GM10847 (cell line): ENCODE results near the gene WFDC5.

Experiments used
- POLR2A ChIP-seq: IDR thresholded peaks from 2 replicates; pipeline ENCODE4 v1.6.1; 2011; ENCODE audit not compliant: insufficient read length; ENCODE audit errors: extremely low read depth

Gene WFDC5, protein sequence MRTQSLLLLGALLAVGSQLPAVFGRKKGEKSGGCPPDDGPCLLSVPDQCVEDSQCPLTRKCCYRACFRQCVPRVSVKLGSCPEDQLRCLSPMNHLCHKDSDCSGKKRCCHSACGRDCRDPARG

GRCh38 chr20:45114465-45115385, at the start of gene WFDC5:
Gene WFDC5, minus strand, starts transcription at chr20:45115174. Its CDS starts 91 bp downstream, at chr20:45115083.
- no peak for TF ChIP-seq POLR2A

DNA sequence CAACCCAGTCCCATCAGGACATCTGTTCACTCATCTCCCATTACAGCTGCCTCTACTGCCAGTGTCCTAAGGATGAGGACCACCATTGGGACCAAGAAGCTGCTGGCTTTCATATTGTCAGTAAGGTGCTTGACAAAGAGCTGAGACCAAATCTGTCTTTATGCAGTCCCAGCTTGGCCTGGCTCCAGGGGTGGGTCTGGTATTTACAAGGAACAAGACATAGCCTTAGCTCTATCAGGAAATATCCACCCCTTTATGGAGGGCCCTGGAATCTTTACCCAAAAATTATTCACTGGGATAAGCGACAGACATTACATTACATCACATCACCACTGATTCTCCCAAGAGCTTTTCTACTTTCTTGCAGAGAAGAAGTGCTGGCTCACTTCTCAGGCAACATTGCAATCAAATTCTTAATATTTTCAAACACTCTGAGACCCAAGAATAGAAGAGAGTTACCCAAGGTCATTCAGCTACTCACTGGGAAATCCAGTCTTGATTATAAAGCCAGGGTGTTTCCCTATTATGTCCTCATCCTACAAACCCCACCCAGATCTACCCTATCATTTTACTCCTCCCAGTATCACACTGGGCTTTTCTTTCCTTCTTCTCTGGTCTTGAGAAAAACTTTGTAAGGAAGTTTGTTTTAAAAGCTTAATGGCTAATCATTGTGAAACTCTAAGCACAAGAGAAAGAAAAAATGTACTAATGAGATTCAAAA, 48.3 kb upstream of the WFDC5 start:
- TF ChIP-seq POLR2A, result no peak

DNA sequence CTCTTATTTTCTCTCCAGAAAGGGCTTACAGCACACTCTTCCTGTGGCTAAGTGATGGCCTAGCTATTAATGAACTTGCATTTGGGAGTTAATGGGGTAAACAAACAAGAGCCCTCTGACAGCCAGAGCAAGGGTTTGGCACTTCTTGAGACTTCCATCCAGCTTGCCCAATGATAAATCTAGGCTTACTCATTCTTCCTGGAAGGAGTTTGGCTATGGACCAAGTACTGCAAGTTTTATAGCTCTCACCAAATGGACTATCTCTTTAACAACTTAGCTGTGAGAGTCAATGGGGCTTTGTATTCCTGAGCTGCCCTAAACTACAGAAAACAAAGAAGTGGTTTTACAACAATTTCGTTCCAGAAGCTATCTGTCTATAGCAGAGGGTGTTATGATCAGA, 43.0 kb upstream of the WFDC5 start:
- TF ChIP-seq POLR2A, result no peak

DNA sequence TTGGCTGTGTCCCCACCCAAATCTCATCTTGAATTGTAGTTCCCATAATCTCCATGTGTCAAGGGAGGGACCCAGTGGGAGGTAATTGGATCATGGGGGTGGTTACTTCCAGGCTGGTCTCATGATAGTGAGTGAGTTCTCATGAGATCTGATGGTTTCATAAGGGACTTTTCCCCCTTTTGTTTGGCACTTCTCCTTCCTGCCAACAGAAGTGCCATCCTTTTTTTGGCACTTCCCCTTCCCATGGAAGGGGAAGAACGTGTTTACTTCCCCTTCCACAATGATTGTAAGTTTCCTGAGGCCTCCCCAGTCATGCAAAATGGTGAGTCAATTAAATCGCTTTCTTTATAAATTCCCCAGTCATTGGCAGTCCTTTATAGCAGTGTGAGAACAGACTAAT, 41.7 kb upstream of the WFDC5 start:
- TF ChIP-seq POLR2A, result no peak

DNA sequence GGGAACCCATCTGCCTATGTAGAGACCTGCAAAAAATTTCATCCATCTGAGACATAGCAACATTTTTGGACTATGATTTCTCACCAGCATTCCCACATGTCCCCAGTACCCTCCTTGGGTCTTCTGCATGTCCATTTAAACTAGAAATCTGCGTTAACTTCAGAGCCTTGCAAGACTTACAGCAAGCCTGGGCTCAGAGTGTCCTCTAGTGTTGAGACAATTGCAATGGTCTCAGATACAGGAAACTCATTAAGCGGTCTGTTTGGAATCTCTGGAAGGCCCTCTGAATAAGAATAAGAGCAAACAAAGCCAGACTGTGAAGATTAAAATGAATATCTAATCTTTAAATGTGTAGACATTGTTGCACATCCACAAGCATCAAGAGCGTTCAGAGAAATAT, 39.2 kb upstream of the WFDC5 start:
- TF ChIP-seq POLR2A, result no peak

- TF ChIP-seq POLR2A, result no peak
These were observed 38.8 kb upstream of the WFDC5 start for GRCh38 chr20:45153752-45154151.

GRCh38 chr20:45153147-45153546, 38.2 kb upstream of the WFDC5 start:
- no peak for TF ChIP-seq POLR2A

DNA sequence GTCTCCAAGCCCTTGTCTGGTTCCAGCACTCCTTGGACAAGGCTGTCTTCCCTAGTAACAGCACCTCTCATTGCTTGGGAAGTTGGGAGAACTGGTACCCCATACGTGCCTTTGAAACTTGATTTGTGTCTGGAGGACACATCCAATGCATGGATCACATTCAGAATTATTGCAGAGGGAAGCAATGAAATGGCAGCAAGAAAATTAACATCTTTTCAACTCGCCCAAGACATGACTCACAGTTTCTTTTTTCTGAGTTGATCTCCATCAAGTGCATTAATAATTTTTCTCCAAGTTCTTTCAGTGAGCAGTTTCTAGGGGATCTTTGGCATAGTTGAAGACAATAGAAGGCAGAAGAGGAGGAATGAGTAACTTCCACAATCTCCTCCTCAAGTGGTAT, 37.4 kb upstream of the WFDC5 start:
- TF ChIP-seq POLR2A, result no peak

DNA sequence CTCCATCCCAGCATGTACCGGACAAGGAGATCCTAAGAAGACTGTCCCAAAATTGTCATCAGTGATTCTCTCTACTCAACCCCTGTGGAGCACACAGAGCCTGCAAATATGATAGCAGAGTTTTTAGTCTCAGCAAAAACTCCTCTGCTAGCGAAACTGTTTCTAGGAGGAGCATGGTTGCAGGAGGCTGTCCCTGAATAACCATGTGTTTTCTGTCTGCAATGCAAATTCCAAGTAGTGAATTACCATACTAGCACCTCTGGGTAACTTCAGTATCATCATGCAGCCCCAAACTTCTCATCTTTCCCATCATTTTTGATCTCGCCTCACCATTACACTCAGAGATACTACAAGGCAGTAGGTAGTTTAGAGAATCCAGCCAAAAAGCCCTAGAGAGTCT, 34.1 kb upstream of the WFDC5 start:
- no peak for TF ChIP-seq POLR2A

DNA sequence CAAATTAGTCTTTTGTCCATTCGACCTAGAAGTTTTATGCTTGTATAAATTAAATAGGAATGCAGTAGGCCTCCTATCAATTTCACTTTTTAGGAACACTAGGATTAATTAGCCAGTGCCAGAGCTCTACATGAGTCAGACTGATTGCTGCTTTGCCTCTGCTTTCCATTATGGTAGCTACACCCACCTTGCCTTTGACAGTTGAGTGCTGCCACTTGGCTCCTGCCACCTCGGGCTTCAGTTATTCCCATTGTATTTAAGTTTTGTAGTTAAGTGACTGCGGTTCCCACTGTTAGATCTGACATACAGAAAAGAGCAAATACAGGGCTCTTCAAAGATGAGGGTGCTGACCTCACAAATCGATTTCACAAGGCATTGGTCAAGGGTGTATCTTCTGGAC, 25.9 kb upstream of the WFDC5 start:
- TF ChIP-seq POLR2A, result no peak

DNA sequence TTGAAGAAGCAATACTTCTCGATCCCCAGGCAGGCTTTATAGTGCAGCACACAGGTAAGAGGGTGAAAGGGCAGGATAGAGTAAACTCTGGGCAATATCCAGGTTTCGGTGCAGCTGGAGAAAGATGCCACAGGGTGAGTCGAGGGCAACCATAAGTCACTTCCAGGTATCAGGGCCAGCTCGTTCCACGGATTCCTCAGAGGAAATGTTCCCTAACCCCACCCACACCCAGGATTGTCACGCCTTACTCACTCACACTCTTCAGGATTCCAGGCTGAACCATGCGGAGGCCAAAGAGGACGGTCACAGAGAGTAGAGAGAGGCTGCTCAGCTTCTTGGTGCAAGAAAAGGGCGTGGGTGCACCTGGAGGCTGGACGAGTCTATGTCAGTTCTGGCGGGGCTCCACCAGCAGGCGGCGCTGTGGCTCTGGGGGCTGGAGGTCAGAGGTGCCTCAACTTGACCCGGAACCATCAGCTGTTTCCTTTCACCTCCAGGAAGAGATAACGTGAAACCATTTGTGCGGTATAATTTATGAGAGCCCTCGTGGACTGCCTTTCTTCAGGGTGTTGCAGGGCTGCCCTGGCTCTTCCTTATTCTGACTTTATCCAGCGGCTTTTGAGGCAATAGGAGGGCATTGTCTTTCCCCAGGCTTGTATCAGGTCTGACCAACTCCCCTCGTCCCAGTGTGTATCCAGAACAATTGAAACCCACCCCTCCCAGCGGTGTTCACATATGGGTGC, 23.8 kb upstream of the WFDC5 start:
- TF ChIP-seq POLR2A, result no peak

DNA sequence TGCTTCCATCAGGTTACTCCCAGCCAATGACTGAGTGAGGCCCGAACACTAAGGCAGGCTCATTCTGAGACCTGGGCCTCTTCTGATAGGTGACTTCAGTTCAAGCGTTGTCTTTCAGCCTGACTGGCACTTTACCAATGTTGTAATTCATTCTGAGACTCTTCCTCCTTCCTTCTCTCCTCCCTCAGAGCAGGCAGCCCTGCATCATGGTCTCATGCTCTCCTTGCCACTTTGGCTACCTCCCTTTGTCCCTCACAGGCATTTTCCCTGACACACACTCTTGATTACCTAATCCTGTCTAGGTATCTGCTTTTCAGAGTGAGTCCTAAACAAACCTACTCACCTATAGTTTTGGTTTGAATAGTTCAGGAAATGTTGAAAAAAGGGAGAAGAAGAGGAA, 21.9 kb upstream of the WFDC5 start:
- TF ChIP-seq POLR2A, result no peak

- no peak for TF ChIP-seq POLR2A
These were observed 13.1 kb upstream of the WFDC5 start for GRCh38 chr20:45128099-45128498.

GRCh38 chr20:45124365-45124764, 9.4 kb upstream of the WFDC5 start, which contains the start of gene WFDC12:
Gene WFDC12, minus strand, starts transcription at chr20:45124465. Its CDS starts 18 bp downstream, at chr20:45124447.
- no peak for TF ChIP-seq POLR2A

DNA sequence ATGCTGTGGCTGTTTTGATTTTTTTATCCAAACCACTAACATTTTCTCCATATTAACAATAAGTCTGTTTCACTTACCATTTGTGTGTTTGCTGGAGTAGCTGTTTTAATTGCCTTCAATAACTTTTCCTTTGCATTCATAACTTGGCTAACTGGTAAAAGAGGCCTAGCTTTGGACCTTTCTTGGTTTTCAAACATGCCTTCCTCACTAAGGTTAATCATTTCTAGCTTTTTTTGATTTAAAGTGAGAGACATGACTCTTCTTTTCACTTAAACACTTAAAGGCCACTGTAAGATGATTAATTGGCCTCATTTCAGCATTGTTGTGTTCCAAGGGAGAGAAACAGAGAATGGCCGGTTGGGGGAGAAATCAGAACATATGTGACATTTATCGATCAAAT, 6.4 kb upstream of the WFDC5 start:
- TF ChIP-seq POLR2A, result no peak

DNA sequence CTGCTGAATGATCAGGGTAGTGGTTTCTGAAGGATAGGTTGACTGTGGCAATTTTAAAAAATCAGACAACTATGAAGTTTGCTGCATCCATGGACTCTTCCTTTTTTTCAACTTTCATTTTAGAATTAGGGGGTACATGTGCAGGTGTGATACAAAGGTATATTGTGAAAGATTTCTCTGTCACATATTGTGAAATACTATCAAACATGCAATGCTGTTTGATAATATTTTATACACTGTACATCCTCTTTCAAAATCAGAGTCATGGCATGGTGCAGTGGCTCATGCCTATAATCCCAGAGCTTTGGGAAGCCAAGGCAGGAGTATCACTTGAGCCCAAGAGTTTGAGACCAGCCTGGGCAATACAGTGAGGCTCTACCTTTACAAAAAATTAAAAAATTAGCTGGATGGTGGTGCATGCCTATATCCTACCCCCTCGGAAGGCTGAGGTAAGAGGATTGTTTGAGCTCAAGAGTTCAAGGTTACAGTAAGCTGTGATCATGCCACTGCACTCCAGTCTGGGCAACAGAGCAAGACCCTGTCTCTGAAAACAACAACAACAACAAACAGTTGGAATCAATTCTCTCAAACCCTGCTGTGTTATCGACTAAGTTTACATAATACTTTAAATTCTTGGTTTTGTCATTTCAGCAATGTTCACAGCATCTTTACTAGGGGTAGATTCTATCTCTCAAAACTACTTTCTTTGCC, 4.7 kb upstream of the WFDC5 start:
- no peak for TF ChIP-seq POLR2A
